Measurements from ENCODE around the gene COG7.
A peak's percentile ranks its signal among the peaks of the same experiment; 100 is the strongest.

COG7 gene

DNA sequence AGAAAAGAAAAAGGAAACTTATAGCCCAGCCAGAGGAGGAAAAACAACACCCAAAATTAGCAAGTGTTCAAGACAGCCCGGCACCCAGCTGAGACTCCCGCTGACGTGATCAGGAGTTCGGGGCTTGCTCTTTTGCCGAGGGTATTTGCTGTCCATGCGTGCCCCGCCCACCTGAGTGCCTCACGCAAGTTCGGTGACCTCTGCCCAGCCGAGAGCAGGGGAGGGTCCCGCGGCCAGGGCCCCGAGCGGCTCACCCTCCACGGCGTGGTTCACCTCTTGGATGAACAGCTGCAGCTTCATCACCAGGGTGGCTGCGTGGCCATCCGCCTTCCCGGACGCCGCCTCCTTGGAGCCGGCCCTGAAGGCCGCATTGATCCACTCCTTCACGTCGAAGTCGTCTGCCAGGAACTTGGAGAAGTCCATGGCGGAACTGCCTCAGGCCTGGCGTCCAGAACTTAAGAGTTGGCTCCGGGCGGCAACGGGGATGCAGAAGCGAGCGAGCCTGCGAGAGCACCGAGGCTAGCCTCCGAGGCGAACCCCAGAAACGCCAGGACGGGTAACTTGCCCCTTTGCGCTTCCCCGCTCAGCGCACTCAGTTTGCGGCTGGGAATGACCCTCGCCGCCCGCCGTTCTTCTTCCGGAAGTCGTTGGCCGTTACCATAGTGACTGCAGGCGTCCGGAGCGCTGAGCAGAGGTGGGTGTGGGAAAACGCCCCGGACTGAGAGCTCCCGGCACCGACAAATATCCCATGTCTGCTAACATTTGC, at the start of gene COG7:
TSS of gene COG7 (minus strand) at position 618 of the 766 bp plus-strand sequence. CDS start at position 423, 195 bp downstream.
- Histone ChIP-seq H3K4me1 (ENCODE audit: control insufficient read depth, insufficient read depth, low read length) (peaks cover 14% of the 10 kb centered on the region), H3K27me3 (ENCODE audit: control insufficient read depth, insufficient read depth, low read length) (no peaks in the 10 kb centered on the region), H3K9ac (ENCODE audit: low read length) (peak within 1 kb of the TSS; percentile 91), H3K4me3 (ENCODE audit: low read length) (peak within 1 kb of the TSS; percentile 81), H3K9me3 (ENCODE audit: control insufficient read depth, low read length) (no peaks in the 10 kb centered on the region), H3K36me3 (ENCODE audit: control insufficient read depth, insufficient read depth, low read length) (no peaks in the 10 kb centered on the region)

DNA sequence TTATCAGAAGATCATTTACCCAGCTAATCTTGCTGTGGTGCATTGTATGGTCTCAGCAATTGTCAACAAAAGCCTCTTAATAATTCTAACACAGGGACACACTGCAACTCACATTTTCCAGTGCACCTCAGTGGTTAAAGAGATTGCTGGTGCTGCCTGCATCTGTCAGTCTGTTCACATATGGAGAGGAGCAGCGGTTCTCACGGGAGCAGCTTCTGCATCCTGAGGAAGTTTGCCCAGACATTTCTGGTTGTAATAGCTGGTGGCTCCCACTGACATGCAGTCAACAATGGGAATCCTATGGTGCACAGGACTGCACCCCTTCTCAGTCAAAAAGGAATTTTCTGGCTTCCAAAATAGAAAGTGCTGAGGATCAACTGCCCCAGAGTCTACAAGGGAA, 49.5 kb upstream of the COG7 start:
- Histone ChIP-seq H3K4me3 (ENCODE audit: low read length) (no peak overlapping the region), H3K36me3 (ENCODE audit: control insufficient read depth, insufficient read depth, low read length) (no peaks in the 10 kb centered on the region), H3K27me3 (ENCODE audit: control insufficient read depth, insufficient read depth, low read length) (no peaks in the 10 kb centered on the region), H3K9me3 (ENCODE audit: control insufficient read depth, low read length) (no peaks in the 10 kb centered on the region), H3K9ac (ENCODE audit: low read length) (no peak overlapping the region), H3K4me1 (ENCODE audit: control insufficient read depth, insufficient read depth, low read length) (peaks cover 57% of the 10 kb centered on the region)

DNA sequence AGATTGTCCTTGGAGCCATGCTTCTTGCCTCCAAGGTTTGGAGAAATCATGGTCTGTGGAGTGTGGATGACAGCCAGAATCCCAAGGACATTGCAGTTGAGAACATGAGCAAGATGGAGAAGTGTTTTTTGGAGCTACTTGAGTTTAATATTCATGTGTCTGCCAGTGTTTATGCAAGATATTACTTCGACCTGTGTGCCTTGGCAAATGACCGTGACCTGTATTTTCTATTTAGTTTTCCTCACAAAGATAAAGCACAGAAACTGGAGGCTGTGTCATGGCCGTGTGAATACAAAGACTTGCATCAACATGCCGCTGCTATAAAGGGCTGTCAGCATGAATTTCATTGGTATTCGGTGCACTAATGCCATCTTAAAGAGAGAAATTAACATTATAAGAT, 48.3 kb upstream of the COG7 start:
- H3K9me3 ChIP-seq (ENCODE audit: control insufficient read depth, low read length): no peaks in the 10 kb centered on the region
- H3K36me3 ChIP-seq (ENCODE audit: control insufficient read depth, insufficient read depth, low read length): no peaks in the 10 kb centered on the region
- H3K4me1 ChIP-seq (ENCODE audit: control insufficient read depth, insufficient read depth, low read length): peaks cover 65% of the 10 kb centered on the region
- no peaks in the 10 kb centered on the region for H3K27me3 ChIP-seq (ENCODE audit: control insufficient read depth, insufficient read depth, low read length)
- no peak overlapping the region for H3K9ac ChIP-seq (ENCODE audit: low read length)
- H3K4me3 ChIP-seq (ENCODE audit: low read length): no peak overlapping the region

DNA sequence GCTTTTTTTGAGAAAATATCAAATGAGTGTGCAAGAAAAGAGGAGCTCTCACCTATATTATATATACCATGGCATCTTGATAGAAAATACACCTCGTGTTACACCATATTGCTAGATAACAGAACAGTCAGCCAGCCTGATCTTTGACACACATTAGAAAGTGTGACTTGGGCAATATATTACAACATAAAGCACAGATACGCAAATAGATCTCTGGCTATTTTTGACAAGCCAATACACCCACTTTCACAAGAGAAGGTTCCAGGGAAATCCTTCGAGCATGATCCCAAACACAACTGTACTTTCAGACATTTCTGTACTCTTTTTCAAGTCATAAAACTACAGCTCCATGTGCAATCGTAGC, 47.9 kb upstream of the COG7 start:
- no peaks in the 10 kb centered on the region for H3K9me3 ChIP-seq (ENCODE audit: control insufficient read depth, low read length)
- H3K36me3 ChIP-seq (ENCODE audit: control insufficient read depth, insufficient read depth, low read length): no peaks in the 10 kb centered on the region
- H3K9ac ChIP-seq (ENCODE audit: low read length): no peak overlapping the region
- no peak overlapping the region for H3K4me3 ChIP-seq (ENCODE audit: low read length)
- peaks cover 65% of the 10 kb centered on the region for H3K4me1 ChIP-seq (ENCODE audit: control insufficient read depth, insufficient read depth, low read length)
- H3K27me3 ChIP-seq (ENCODE audit: control insufficient read depth, insufficient read depth, low read length): no peaks in the 10 kb centered on the region

DNA sequence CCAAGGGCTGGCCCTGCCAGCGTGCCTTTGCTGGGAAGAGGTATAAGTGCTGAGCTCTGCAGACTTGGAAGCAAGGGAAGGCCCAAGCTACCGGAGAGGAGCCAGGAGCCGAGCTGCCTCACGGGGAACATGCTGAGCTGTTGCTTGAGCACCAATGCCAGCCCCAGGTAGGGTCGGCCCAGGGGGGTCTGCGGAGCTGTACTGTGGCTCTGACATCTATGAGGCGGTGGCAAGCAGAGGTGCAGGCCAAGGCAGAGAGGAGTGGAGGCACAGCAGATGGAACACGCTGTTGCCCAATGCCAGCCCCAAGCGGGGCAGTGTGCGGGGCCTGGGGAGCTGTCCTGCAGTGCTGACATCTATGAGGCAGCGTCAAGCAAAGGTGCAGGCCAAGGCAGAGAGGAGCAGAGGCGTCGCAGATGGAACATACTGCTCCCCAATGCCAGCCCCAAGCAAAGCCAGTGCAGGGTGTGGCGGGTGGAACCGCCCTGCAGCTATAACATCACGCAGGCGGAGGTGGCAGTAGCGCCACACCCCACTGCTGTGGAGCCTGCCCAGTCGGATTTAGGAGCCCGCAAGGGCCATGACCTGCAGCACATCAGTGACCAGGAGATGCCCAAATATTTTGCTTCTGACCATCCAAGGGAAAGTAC, 47.3 kb upstream of the COG7 start:
- H3K4me3 ChIP-seq (ENCODE audit: low read length): no peak overlapping the region
- peaks cover 4% of the 10 kb centered on the region for H3K36me3 ChIP-seq (ENCODE audit: control insufficient read depth, insufficient read depth, low read length)
- peaks cover 65% of the 10 kb centered on the region for H3K4me1 ChIP-seq (ENCODE audit: control insufficient read depth, insufficient read depth, low read length)

DNA sequence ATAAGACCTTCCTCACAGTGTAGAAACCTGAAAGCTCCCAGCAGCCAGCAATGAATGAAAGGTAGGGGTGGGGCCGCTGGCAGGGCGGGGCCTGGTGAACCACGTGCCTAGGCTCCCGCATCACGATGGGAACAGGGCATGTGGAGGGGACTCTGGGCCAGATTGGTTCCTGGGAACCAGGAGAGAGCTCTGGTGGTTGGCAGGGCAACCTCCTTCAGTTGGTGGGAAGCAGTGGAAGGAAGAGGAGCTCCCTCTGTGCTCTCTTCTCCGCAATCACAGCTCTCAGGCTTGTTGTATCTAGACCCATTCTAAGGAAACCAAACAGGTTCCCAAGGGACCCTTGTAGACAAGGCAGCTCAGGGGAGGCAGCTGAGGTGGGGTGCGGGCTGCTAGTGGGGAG, 46.8 kb upstream of the COG7 start:
- Histone ChIP-seq H3K4me3 (ENCODE audit: low read length) (no peak overlapping the region), H3K4me1 (ENCODE audit: control insufficient read depth, insufficient read depth, low read length) (peaks cover 61% of the 10 kb centered on the region), H3K9ac (ENCODE audit: low read length) (no peak overlapping the region), H3K27me3 (ENCODE audit: control insufficient read depth, insufficient read depth, low read length) (no peaks in the 10 kb centered on the region), H3K36me3 (ENCODE audit: control insufficient read depth, insufficient read depth, low read length) (peaks cover 4% of the 10 kb centered on the region), H3K9me3 (ENCODE audit: control insufficient read depth, low read length) (no peaks in the 10 kb centered on the region)

More for the DNA sequence above, 47.3 kb upstream of the COG7 start:
- Histone ChIP-seq H3K27me3 (ENCODE audit: control insufficient read depth, insufficient read depth, low read length) (no peaks in the 10 kb centered on the region), H3K9ac (ENCODE audit: low read length) (no peak overlapping the region), H3K9me3 (ENCODE audit: control insufficient read depth, low read length) (no peaks in the 10 kb centered on the region)

GRCh38 chr16:23498863-23499262, 45.9 kb upstream of the COG7 start:
- H3K9ac ChIP-seq (ENCODE audit: low read length): no peak overlapping the region
- H3K4me1 ChIP-seq (ENCODE audit: control insufficient read depth, insufficient read depth, low read length): peaks cover 52% of the 10 kb centered on the region

GRCh38 chr16:23497543-23497868, 44.5 kb upstream of the COG7 start:
- H3K4me1 ChIP-seq (ENCODE audit: control insufficient read depth, insufficient read depth, low read length): peaks cover 47% of the 10 kb centered on the region

More at GRCh38 chr16:23498863-23499262, 45.9 kb upstream of the COG7 start:
- Histone ChIP-seq H3K9me3 (ENCODE audit: control insufficient read depth, low read length) (no peaks in the 10 kb centered on the region), H3K27me3 (ENCODE audit: control insufficient read depth, insufficient read depth, low read length) (no peaks in the 10 kb centered on the region), H3K36me3 (ENCODE audit: control insufficient read depth, insufficient read depth, low read length) (peaks cover 8% of the 10 kb centered on the region), H3K4me3 (ENCODE audit: low read length) (no peak overlapping the region)

GRCh38 chr16:23496821-23497542, 44.0 kb upstream of the COG7 start:
- H3K4me1 ChIP-seq (ENCODE audit: control insufficient read depth, insufficient read depth, low read length): peaks cover 42% of the 10 kb centered on the region

More at GRCh38 chr16:23497543-23497868, 44.5 kb upstream of the COG7 start:
- Histone ChIP-seq H3K27me3 (ENCODE audit: control insufficient read depth, insufficient read depth, low read length) (no peaks in the 10 kb centered on the region), H3K9ac (ENCODE audit: low read length) (no peak overlapping the region), H3K36me3 (ENCODE audit: control insufficient read depth, insufficient read depth, low read length) (peaks cover 16% of the 10 kb centered on the region), H3K9me3 (ENCODE audit: control insufficient read depth, low read length) (no peaks in the 10 kb centered on the region), H3K4me3 (ENCODE audit: low read length) (no peak overlapping the region)

GRCh38 chr16:23495671-23496070, 42.7 kb upstream of the COG7 start:
- H3K36me3 ChIP-seq (ENCODE audit: control insufficient read depth, insufficient read depth, low read length): peaks cover 16% of the 10 kb centered on the region
- H3K9ac ChIP-seq (ENCODE audit: low read length): no peak overlapping the region
- H3K27me3 ChIP-seq (ENCODE audit: control insufficient read depth, insufficient read depth, low read length): no peaks in the 10 kb centered on the region
- H3K9me3 ChIP-seq (ENCODE audit: control insufficient read depth, low read length): no peaks in the 10 kb centered on the region
- H3K4me3 ChIP-seq (ENCODE audit: low read length): no peak overlapping the region
- H3K4me1 ChIP-seq (ENCODE audit: control insufficient read depth, insufficient read depth, low read length): peaks cover 29% of the 10 kb centered on the region

More at GRCh38 chr16:23496821-23497542, 44.0 kb upstream of the COG7 start:
- no peaks in the 10 kb centered on the region for H3K9me3 ChIP-seq (ENCODE audit: control insufficient read depth, low read length)
- no peak overlapping the region for H3K9ac ChIP-seq (ENCODE audit: low read length)
- no peaks in the 10 kb centered on the region for H3K27me3 ChIP-seq (ENCODE audit: control insufficient read depth, insufficient read depth, low read length)
- no peak overlapping the region for H3K4me3 ChIP-seq (ENCODE audit: low read length)
- peaks cover 16% of the 10 kb centered on the region for H3K36me3 ChIP-seq (ENCODE audit: control insufficient read depth, insufficient read depth, low read length)

DNA sequence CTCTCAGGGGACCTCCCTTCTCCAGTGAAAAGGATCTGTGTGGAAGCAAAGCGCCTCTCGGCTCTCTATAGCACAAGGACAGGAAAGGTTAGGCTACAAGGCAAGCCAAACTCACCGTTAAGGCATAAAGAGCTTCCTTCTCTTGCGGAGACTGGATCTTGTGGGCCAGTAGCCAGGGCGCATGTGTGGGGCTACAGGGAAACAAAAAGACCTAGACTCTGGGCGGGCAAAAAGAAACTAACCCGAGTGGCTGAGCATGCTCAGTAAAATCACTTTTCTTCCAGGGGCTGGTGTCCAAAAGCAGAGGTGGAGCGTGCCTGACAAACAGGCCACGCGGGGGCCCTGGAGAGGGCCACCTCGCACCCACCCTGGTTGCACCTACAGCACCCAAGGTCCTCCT, 41.2 kb upstream of the COG7 start:
- Histone ChIP-seq H3K4me1 (ENCODE audit: control insufficient read depth, insufficient read depth, low read length) (peaks cover 16% of the 10 kb centered on the region), H3K4me3 (ENCODE audit: low read length) (no peak overlapping the region), H3K9me3 (ENCODE audit: control insufficient read depth, low read length) (no peaks in the 10 kb centered on the region), H3K27me3 (ENCODE audit: control insufficient read depth, insufficient read depth, low read length) (no peaks in the 10 kb centered on the region), H3K36me3 (ENCODE audit: control insufficient read depth, insufficient read depth, low read length) (peaks cover 16% of the 10 kb centered on the region), H3K9ac (ENCODE audit: low read length) (no peak overlapping the region)
